ENCODE results near the gene NIM1K. TPM values are rescaled to one million over a fixed set of nuclear protein-coding genes. Genes with fewer than 3 reads are reported as not detected.

Gene NIM1K
- total and polyA plus RNA-seq, 10 of the 15 experiments (the other 5 are each of a cell fraction or from before 2014, with no cell fraction given) = 0.27 to 1.7 (median 0.66) TPM

GRCh38 chr5:43268188-43268820, 76.3 kb downstream of the NIM1K start (continued):
- TF ChIP-seq ETV6 (conservative IDR thresholded peaks at IDR 0.05 in 1 of 2, IDR thresholded peaks at IDR 0.05 in 1 of 2; ENCODE audit: borderline replicate concordance in 1 of 2, low read depth in 1 of 2) = peak in 1 of 2 experiments; percentile 62; a peak in 1 of 4 replicates
- no peak for TF ChIP-seq EZH2 (IDR thresholded peaks at IDR 0.05; ENCODE audit: borderline replicate concordance, control insufficient read depth, low read depth, low read length)
- peak; percentile 31; the same call in 1 of the 2 replicates for TF ChIP-seq SPI1 (IDR thresholded peaks at IDR 0.05; ENCODE audit: borderline replicate concordance, insufficient read depth, low read depth, low read length)
- no peak for TF ChIP-seq NRF1 (conservative IDR thresholded peaks at IDR 0.05; ENCODE audit: low read depth, low read length)
- TF ChIP-seq SMARCA5 (IDR thresholded peaks at IDR 0.05) = no peak
- TF ChIP-seq NR2C2 (IDR thresholded peaks at IDR 0.05; ENCODE audit: borderline replicate concordance, control insufficient read depth, insufficient read length, low read depth) = no peak
- TF ChIP-seq E2F8 (IDR thresholded peaks at IDR 0.05; ENCODE audit: low read depth, partially characterized antibody) = no peak
- TF ChIP-seq CREM (IDR thresholded peaks at IDR 0.05; ENCODE audit: low read depth) = peak; percentile 93
- TF ChIP-seq SREBF1 (IDR thresholded peaks at IDR 0.05; ENCODE audit: low read length) = no peak
- TF ChIP-seq ZNF592 (IDR thresholded peaks at IDR 0.05) = no peak
- TF ChIP-seq MLLT1 (IDR thresholded peaks at IDR 0.05) = peak; percentile 54; the same call in 1 of the 2 replicates
- no peak for TF ChIP-seq MAX (IDR thresholded peaks at IDR 0.05; ENCODE audit: low read depth, low read length)
- TF ChIP-seq ZNF217 (IDR thresholded peaks at IDR 0.05) = no peak
- TF ChIP-seq SKIL (IDR thresholded peaks at IDR 0.05; ENCODE audit: low read depth, poor library complexity, severe bottlenecking) = peak; percentile 92
- TF ChIP-seq MTA3 (IDR thresholded peaks at IDR 0.05; ENCODE audit: borderline replicate concordance, low read length) = peak; percentile 78; the same call in 1 of the 2 replicates
- TF ChIP-seq ELK1 (IDR thresholded peaks at IDR 0.05; ENCODE audit: low read depth, low read length) = no peak
